Measurements from ENCODE around the gene AQP12B. TPM values are rescaled to one million over a fixed set of nuclear protein-coding genes. Genes with fewer than 3 reads are reported as not detected.
"Not testable (repeated sequence)": the region's sequence is repeated elsewhere in the genome, so short reads cannot be mapped to it uniquely, and the experiment has no call there.

AQP12B gene
- total RNA-seq, 1 experiment from 2014 or later = not detected

GRCh38 chr2:240678909-240679308 is 3.8 kb downstream of the AQP12B start:
- H3K4ac ChIP-seq (ENCODE audit: low read depth, low read length); H2BK12ac ChIP-seq (ENCODE audit: insufficient read length, low read depth, low read length); H2BK5ac ChIP-seq (ENCODE audit: insufficient read length, low read length); H3K9me3 Mint-ChIP-seq; H3K14ac ChIP-seq (ENCODE audit: insufficient read depth, low read length); H3K4me1 ChIP-seq (ENCODE audit: insufficient read depth, low read length); H4K5ac ChIP-seq (ENCODE audit: insufficient read length, low read depth, low read length); H4K20me1 ChIP-seq (ENCODE audit: control insufficient read depth, insufficient read depth, insufficient read length); H3T11ph ChIP-seq (ENCODE audit: low read length); H3K23me2 ChIP-seq (ENCODE audit: insufficient read length, low read depth, low read length, poor library complexity, severe bottlenecking); H3K18ac ChIP-seq (ENCODE audit: insufficient read length, low read depth, low read length); H3K36me3 Mint-ChIP-seq (ENCODE audit: insufficient read depth in 1 of 3, low read depth in 3 of 3); H3K27ac ChIP-seq (ENCODE audit: insufficient read length, low read depth, low read length); H3K27me3 ChIP-seq (ENCODE audit: insufficient read depth, low read length); H3K79me2 ChIP-seq (ENCODE audit: insufficient read depth, low read length); H2BK120ac ChIP-seq (ENCODE audit: low read depth, low read length, poor library complexity, severe bottlenecking); H2BK20ac ChIP-seq (ENCODE audit: low read depth, low read length, poor library complexity, severe bottlenecking); H3K23ac ChIP-seq (ENCODE audit: insufficient read length, low read depth, low read length); H4K8ac ChIP-seq (replicated peaks; ENCODE audit: insufficient read length, low read depth, low read length); DNase-seq; H2AFZ ChIP-seq (ENCODE audit: low read length); H2AK5ac ChIP-seq (ENCODE audit: insufficient read length, low read length); H3K4me2 ChIP-seq (ENCODE audit: insufficient read depth, insufficient read length, low read length); H3K56ac ChIP-seq (ENCODE audit: insufficient read length, low read depth, low read length); H3K4me3 Mint-ChIP-seq; H3K4me1 Mint-ChIP-seq; H4K91ac ChIP-seq (ENCODE audit: insufficient read length, low read depth, low read length); H3K27me3 Mint-ChIP-seq (ENCODE audit: low read depth); H3K9ac ChIP-seq (ENCODE audit: extremely low read depth, insufficient read length, low read length); H3K9me3 ChIP-seq (ENCODE audit: control insufficient read depth, low read depth, low read length); H2BK15ac ChIP-seq (ENCODE audit: low read depth, low read length); H3K79me1 ChIP-seq (ENCODE audit: insufficient read depth, low read depth, low read length, poor library complexity, severe bottlenecking); H3K27ac Mint-ChIP-seq: not testable (repeated sequence)
- WGBS (ENCODE audit: extremely low coverage, insufficient read length, low lambda C conversion rate) = no CpG with 5 or more reads among the region's 19 CpGs

GRCh38 chr2:240678043-240678442 is 4.6 kb downstream of the AQP12B start:
- not testable (repeated sequence) for H3K79me1 ChIP-seq (ENCODE audit: insufficient read depth, low read depth, low read length, poor library complexity, severe bottlenecking); H3K27me3 Mint-ChIP-seq (ENCODE audit: low read depth); H2BK12ac ChIP-seq (ENCODE audit: insufficient read length, low read depth, low read length); H3K4me1 ChIP-seq (ENCODE audit: insufficient read depth, low read length); H3K23ac ChIP-seq (ENCODE audit: insufficient read length, low read depth, low read length); H3K56ac ChIP-seq (ENCODE audit: insufficient read length, low read depth, low read length); H2BK5ac ChIP-seq (ENCODE audit: insufficient read length, low read length); H3K36me3 Mint-ChIP-seq (ENCODE audit: insufficient read depth in 1 of 3, low read depth in 3 of 3); H3K14ac ChIP-seq (ENCODE audit: insufficient read depth, low read length); H4K5ac ChIP-seq (ENCODE audit: insufficient read length, low read depth, low read length); H4K91ac ChIP-seq (ENCODE audit: insufficient read length, low read depth, low read length); H3K23me2 ChIP-seq (ENCODE audit: insufficient read length, low read depth, low read length, poor library complexity, severe bottlenecking); H4K20me1 ChIP-seq (ENCODE audit: control insufficient read depth, insufficient read depth, insufficient read length); H3T11ph ChIP-seq (ENCODE audit: low read length); DNase-seq; H2AK5ac ChIP-seq (ENCODE audit: insufficient read length, low read length); H3K18ac ChIP-seq (ENCODE audit: insufficient read length, low read depth, low read length); H2AFZ ChIP-seq (ENCODE audit: low read length); H3K27me3 ChIP-seq (ENCODE audit: insufficient read depth, low read length); H3K27ac ChIP-seq (ENCODE audit: insufficient read length, low read depth, low read length); H2BK120ac ChIP-seq (ENCODE audit: low read depth, low read length, poor library complexity, severe bottlenecking); H2BK15ac ChIP-seq (ENCODE audit: low read depth, low read length); H3K9me3 Mint-ChIP-seq; H3K4me2 ChIP-seq (ENCODE audit: insufficient read depth, insufficient read length, low read length); H3K4me1 Mint-ChIP-seq; H3K4ac ChIP-seq (ENCODE audit: low read depth, low read length); H3K79me2 ChIP-seq (ENCODE audit: insufficient read depth, low read length); H3K9ac ChIP-seq (ENCODE audit: extremely low read depth, insufficient read length, low read length); H4K8ac ChIP-seq (replicated peaks; ENCODE audit: insufficient read length, low read depth, low read length); H3K27ac Mint-ChIP-seq; H3K4me3 Mint-ChIP-seq; H2BK20ac ChIP-seq (ENCODE audit: low read depth, low read length, poor library complexity, severe bottlenecking); H3K9me3 ChIP-seq (ENCODE audit: control insufficient read depth, low read depth, low read length)
- no CpG with 5 or more reads among the region's 14 CpGs for WGBS (ENCODE audit: extremely low coverage, insufficient read length, low lambda C conversion rate)
